ENCODE data around the gene ITIH2. TPM values are rescaled to one million over a fixed set of nuclear protein-coding genes. Genes with fewer than 3 reads are reported as not detected.
"Not testable (repeated sequence)": the region's sequence is repeated elsewhere in the genome, so short reads cannot be mapped to it uniquely, and the experiment has no call there.

ITIH2 gene
- total RNA-seq, 4 donors from 2014 or later, result not detected

DNA sequence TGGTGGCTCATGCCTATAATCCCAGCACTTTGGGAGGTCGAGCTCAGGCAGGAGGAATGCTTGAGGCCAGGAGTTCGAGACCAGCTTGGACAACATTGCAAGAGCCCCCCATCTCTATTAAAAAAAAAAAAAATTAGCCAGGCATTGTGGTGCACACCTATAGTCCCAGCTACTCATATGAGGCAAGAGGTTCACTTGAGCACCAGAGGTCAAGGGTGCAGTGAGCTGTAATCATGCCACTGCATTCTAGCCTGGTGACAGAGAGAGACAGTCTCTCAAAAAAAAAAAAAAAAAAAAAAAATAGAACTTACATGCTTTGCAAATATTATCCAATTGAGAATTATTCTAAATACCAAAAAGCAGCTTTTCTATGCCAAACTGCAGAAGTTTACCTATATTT lies 73.7 kb downstream of the ITIH2 start:
- TF ChIP-seq, protein P1, sequence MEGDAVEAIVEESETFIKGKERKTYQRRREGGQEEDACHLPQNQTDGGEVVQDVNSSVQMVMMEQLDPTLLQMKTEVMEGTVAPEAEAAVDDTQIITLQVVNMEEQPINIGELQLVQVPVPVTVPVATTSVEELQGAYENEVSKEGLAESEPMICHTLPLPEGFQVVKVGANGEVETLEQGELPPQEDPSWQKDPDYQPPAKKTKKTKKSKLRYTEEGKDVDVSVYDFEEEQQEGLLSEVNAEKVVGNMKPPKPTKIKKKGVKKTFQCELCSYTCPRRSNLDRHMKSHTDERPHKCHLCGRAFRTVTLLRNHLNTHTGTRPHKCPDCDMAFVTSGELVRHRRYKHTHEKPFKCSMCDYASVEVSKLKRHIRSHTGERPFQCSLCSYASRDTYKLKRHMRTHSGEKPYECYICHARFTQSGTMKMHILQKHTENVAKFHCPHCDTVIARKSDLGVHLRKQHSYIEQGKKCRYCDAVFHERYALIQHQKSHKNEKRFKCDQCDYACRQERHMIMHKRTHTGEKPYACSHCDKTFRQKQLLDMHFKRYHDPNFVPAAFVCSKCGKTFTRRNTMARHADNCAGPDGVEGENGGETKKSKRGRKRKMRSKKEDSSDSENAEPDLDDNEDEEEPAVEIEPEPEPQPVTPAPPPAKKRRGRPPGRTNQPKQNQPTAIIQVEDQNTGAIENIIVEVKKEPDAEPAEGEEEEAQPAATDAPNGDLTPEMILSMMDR (IDR thresholded peaks at IDR 0.05), result no peak
- TF ChIP-seq POLR2AphosphoS5 (IDR thresholded peaks at IDR 0.05), result no peak
- TF ChIP-seq EP300 (IDR thresholded peaks at IDR 0.05), result no peak
- no peak for TF ChIP-seq POLR2A (IDR thresholded peaks at IDR 0.05; ENCODE audit: low read depth)
- DNase-seq (ENCODE audit: extremely low spot score), result no peak
- H3K9me3 ChIP-seq, result no peaks in the 10 kb centered on the region
- no peaks in the 10 kb centered on the region for H3K27me3 ChIP-seq
- H3K36me3 ChIP-seq, result peaks cover 22 to 95% (median 76%) of the 10 kb centered on the region in 4 donors
- H3K27ac ChIP-seq (replicated peaks in 1 of 4), result no peak overlapping the region
- peaks cover 0 to 5% (median 2%) of the 10 kb centered on the region in 4 donors for H3K4me1 ChIP-seq
- 100% methylated on average over 2 of the region's 2 CpGs for WGBS
- intact Hi-C loops (cut with DNase I), result no loop called here
- H3K4me3 ChIP-seq, result no peak overlapping the region

DNA sequence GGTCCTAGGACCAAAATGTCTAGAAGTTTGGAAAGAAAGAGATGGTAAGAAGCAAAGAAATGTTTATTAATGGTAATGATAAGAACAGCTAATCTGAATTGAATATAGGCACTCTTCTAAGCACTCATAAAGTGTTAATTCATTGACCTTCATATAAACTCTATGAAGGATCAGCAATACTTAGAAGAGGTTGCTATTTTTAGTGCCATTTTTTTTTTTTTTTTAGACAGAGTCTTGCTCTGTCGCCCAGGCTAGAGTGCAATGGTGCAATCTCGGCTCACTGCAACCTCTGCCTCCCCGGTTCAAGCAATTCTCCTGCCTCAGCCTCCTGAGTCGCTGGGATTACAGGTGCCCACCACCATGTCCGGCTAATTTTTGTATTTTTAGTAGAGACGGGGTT lies 79.1 kb downstream of the ITIH2 start:
- H3K4me3 ChIP-seq; DNase-seq (ENCODE audit: extremely low spot score); intact Hi-C loops (cut with DNase I); H3K27me3 ChIP-seq; H3K27ac ChIP-seq (replicated peaks in 1 of 4); H3K9me3 ChIP-seq: not testable (repeated sequence)
- Histone ChIP-seq H3K4me1 (peaks cover 10 to 30% (median 26%) of the 10 kb centered on the region in 4 donors), H3K36me3 (peaks cover 22 to 51% (median 44%) of the 10 kb centered on the region in 4 donors)
- 91% methylated on average over 6 of the region's 6 CpGs for WGBS

DNA sequence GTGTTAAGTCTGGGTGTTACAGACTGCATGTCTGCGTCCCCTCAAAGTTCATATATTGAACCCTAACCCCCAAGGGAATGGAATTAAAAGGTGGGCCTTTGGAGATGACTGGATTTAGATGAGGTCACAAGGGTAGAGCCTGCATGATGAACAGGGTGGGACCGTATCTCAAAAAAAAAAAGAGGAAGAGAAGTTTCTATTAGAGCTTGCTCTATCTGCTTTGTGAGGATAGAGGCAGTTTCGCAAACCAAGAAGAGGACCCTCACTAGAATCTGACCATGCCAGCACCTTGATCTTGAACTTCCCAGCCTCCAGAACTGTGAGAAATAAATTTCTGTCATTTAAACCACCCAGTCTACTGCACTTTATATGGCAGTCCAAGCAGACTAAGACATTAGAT lies 83.3 kb downstream of the ITIH2 start:
- H3K9me3 ChIP-seq, result no peaks in the 10 kb centered on the region
- H3K36me3 ChIP-seq, result peaks cover 0 to 12% (median 4%) of the 10 kb centered on the region in 4 donors
- DNase-seq (ENCODE audit: extremely low spot score), result no peak
- H3K4me1 ChIP-seq, result peaks cover 39 to 60% (median 57%) of the 10 kb centered on the region in 4 donors
- no peak overlapping the region for H3K27ac ChIP-seq (replicated peaks in 1 of 4)
- TF ChIP-seq POLR2AphosphoS5 (IDR thresholded peaks at IDR 0.05), result no peak
- no peak for TF ChIP-seq POLR2A (IDR thresholded peaks at IDR 0.05; ENCODE audit: low read depth)
- no peak for TF ChIP-seq EP300 (IDR thresholded peaks at IDR 0.05)
- TF ChIP-seq, protein P1 (IDR thresholded peaks at IDR 0.05), result no peak
- no peaks in the 10 kb centered on the region for H3K27me3 ChIP-seq
- intact Hi-C loops (cut with DNase I), result no loop called here
- WGBS, result 75% methylated on average over 3 of the region's 3 CpGs
- H3K4me3 ChIP-seq, result peak overlapping the region in 3 of 4 donors; percentile 85 to 97 (median 94)

DNA sequence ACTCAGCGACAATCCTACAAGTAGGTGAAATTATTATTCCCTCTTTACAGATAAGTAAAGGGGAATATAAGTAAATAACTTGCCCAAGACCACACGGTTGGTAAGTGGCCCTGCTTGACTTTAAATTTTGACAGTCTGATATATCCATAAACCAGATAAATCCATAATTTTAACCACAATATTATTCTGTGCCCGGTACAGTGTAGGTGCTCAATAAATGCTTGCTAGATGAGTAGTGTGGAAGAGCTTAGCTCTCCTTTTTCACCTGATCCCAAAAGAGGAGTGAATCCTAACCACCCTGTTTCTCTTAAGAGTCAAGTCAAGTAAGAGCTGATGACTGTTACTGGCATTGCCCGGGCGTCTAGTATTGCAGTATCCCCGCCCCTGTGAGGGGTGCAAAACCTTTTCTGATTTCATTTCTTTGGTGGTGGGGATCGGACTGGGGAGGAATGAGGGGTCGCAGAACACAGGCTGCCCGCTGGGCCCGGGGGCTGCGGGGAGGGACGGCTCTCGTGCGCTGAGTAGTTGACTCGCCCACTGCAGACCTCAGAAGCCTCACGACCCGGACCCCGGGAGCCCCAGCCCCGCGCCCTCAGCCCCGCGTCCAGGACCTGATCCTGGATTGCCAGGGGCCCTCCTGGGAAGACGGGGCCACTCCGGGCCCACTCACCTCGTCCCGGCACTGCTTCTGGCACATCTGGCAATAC lies 84.2 kb downstream of the ITIH2 start:
- no peak for DNase-seq (ENCODE audit: extremely low spot score)
- Histone ChIP-seq H3K9me3 (no peaks in the 10 kb centered on the region), H3K27ac (replicated peaks in 1 of 4) (peak overlapping the region; percentile 78 to 90 (median 88)), H3K27me3 (no peaks in the 10 kb centered on the region), H3K36me3 (peaks cover 0 to 6% (median 2%) of the 10 kb centered on the region in 4 donors), H3K4me3 (peak overlapping the region; percentile 85 to 97 (median 94)), H3K4me1 (peaks cover 43 to 69% (median 64%) of the 10 kb centered on the region in 4 donors)
- TF ChIP-seq POLR2AphosphoS5 (IDR thresholded peaks at IDR 0.05), result no peak
- TF ChIP-seq, protein P1 (IDR thresholded peaks at IDR 0.05), result no peak
- TF ChIP-seq EP300 (IDR thresholded peaks at IDR 0.05), result no peak
- intact Hi-C loops (cut with DNase I), result no loop called here
- 6% methylated on average over 7 of the region's 26 CpGs for WGBS

DNA sequence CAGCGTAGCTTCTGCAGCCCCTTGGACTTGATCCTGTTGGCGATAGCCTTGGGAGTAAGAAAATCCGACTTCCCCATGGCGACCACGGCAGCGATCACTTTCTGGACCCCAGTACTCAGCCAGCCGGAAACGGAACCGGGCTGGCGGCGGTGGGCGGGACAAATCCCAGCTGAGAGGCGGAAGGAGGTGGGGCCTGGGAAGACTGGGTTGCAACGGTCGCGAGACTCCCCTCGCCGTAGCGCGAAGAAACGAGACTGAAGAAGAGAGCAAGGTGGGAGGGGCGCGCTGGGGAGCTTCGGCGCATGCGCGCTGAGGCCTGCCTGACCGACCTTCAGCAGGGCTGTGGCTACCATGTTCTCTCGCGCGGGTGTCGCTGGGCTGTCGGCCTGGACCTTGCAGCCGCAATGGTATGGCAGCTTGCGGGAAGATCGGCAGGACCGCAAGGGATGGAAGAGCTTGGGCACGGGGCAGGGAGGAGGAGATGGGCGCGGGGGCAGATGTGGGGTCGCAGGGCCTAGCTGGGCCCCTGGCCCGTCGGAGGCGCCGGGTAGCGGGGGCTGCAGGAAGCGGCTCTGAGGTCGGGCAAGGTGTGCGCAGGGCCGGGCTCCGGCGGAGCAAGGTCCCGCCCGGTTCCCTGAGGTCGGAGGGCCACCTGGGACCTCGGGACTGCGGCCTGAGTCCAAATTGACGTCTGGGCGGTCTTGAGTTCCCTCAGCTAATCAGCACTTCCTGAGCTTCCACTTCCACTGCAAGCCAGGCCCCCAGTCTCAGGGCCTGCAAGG lies 84.9 kb downstream of the ITIH2 start, which contains the start of the genes ATP5F1C and KIN:
Gene ATP5F1C, plus strand, starts transcription at position 321 of the 782 bp plus-strand sequence. Its CDS starts 31 bp downstream, at position 352.
Gene KIN, minus strand, starts transcription at position 137 of the 782 bp plus-strand sequence. Its CDS starts 60 bp downstream, at position 77.
- Histone ChIP-seq H3K36me3 (peaks cover 0 to 7% (median 2%) of the 10 kb centered on the region in 4 donors), H3K4me3 (peak within 1 kb of the TSS; percentile 85 to 97 (median 94)), H3K27me3 (no peaks in the 10 kb centered on the region), H3K4me1 (peaks cover 50 to 76% (median 72%) of the 10 kb centered on the region in 4 donors), H3K27ac (replicated peaks in 1 of 4) (peak within 1 kb of the TSS; percentile 87 to 90 (median 88)), H3K9me3 (no peaks in the 10 kb centered on the region)
- peak; percentile 98 for DNase-seq (ENCODE audit: extremely low spot score)
- intact Hi-C loops (cut with DNase I), result loop anchor here (2.0 kb wide), 1 partner anchor 31 kb away; the partner anchor contains the start of gene TAF3
- TF ChIP-seq, protein P1 (IDR thresholded peaks at IDR 0.05), result no peak
- TF ChIP-seq POLR2A (IDR thresholded peaks at IDR 0.05; ENCODE audit: low read depth) (peak; percentile 70), EP300 (IDR thresholded peaks at IDR 0.05) (no peak), POLR2AphosphoS5 (IDR thresholded peaks at IDR 0.05) (peak; percentile 93 to 95)
- WGBS, result 0% methylated on average over 17 of the region's 59 CpGs
